ENCODE data around the gene AKR1B15. TPM values are rescaled to one million over a fixed set of nuclear protein-coding genes. Genes with fewer than 3 reads are reported as not detected.

The AKR1B15 gene
- total RNA-seq = not detected in 2 replicates
- polyA plus RNA-seq = not detected in 2 replicates
- not detected in 2 replicates for polyA plus RNA-seq (2011; cell fraction: cytosol; rRNA removed)
- polyA plus RNA-seq (2011; cell fraction: nucleus; rRNA removed) = not detected in 2 replicates
- not detected in 2 replicates for polyA plus RNA-seq (2012)
- not detected in 2 replicates for polyA minus RNA-seq
- not detected for polyA minus RNA-seq (2011; cell fraction: cytosol; rRNA and poly(A)+ RNA removed)
- not detected in 2 replicates for polyA minus RNA-seq (2011; cell fraction: nucleus; rRNA and poly(A)+ RNA removed)
- not detected for Bru-seq, nascent RNA
- not detected for BruChase-seq, experiment 1, labeled RNA remaining after a 6-hour chase
- not detected for BruChase-seq, experiment 2, labeled RNA remaining after a 2-hour chase
- long read RNA-seq = 0 reads

DNA sequence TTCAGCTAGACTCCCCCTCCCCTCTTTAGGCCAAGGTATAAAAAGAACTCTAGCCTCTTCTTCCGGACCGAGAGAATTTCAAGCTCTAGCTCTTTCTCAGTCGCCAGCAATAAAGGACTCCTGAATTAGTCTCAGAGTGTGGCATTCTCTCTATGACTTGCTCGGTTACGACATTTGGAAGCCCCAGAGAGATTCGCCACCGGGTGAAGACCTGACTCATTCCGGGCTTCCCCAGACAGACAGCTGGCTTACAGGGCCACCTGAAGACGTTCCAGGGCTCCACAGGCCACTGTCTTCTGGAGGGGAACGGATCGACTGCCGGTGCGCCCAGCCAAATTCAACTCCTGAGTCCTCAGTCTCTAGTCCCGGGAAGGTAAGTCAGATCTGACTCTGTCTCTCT, at the start of gene AKR1B15:
Gene AKR1B15 (plus strand): TSS at position 234 of the 400 bp plus-strand sequence. CDS start 15,510 bp downstream, outside the sequence.
- DNase-seq (ENCODE audit: low read depth, low spot score) = no peak
- peaks cover 7% of the 10 kb centered on the region for H3K4me1 ChIP-seq (ENCODE audit: control insufficient read depth, extremely low read depth, insufficient read depth, low read length)
- H3K27me3 ChIP-seq (ENCODE audit: control insufficient read depth in 2 of 2, insufficient read depth in 2 of 2, low read length in 2 of 2) = peaks cover 5 to 10% of the 10 kb centered on the region in 2 experiments
- no TSS peak for BruUV-seq (replicated peaks)
- no peaks in the 10 kb centered on the region for H3K79me2 ChIP-seq (ENCODE audit: control insufficient read depth, insufficient read depth, low read length)
- no peak within 1 kb of the TSS for H3K4me3 ChIP-seq (replicated peaks in 1 of 3; ENCODE audit: insufficient read depth in 1 of 3, low read depth in 1 of 3, low read length in 3 of 3)
- ChIA-PET CTCF (interaction anchor here (1.1 to 5.4 kb wide), 9 partner anchors 9 to 116 kb away, joined by 3 to 115 read pairs (median 18); no protein-coding TSS in a partner anchor), POLR2A (no interaction called here)
- intact Hi-C loops (cut with micrococcal nuclease) = no loop called here
- H3K27ac ChIP-seq (ENCODE audit: insufficient read depth, low read depth, low read length) = no peak within 1 kb of the TSS
- no peaks in the 10 kb centered on the region for H4K20me1 ChIP-seq (replicated peaks; ENCODE audit: control insufficient read depth, extremely low read depth, insufficient read depth, low read length)
- no peaks in the 10 kb centered on the region for H3K9me1 ChIP-seq (replicated peaks; ENCODE audit: control insufficient read depth, extremely low read depth, insufficient read depth, low read length)
- no peaks in the 10 kb centered on the region for H3K9me3 ChIP-seq (replicated peaks; ENCODE audit: control insufficient read depth, insufficient read depth, low read length)
- no peak within 1 kb of the TSS for H3K9ac ChIP-seq (replicated peaks; ENCODE audit: extremely low read depth, insufficient read depth, low read length)
- H2AFZ ChIP-seq (ENCODE audit: low read depth, low read length) = peak within 1 kb of the TSS; percentile 99
- no peak for TF ChIP-seq POLR2A (IDR thresholded peaks at IDR 0.05; ENCODE audit: low read depth, low read length)
- TF ChIP-seq, protein P1, sequence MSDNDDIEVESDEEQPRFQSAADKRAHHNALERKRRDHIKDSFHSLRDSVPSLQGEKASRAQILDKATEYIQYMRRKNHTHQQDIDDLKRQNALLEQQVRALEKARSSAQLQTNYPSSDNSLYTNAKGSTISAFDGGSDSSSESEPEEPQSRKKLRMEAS (IDR thresholded peaks at IDR 0.05; ENCODE audit: insufficient read depth, insufficient read length) = no peak
- no peak for TF ChIP-seq GATA2 (IDR thresholded peaks at IDR 0.05; ENCODE audit: insufficient read depth, insufficient read length, low read depth, low read length)
- TF ChIP-seq, protein P2, sequence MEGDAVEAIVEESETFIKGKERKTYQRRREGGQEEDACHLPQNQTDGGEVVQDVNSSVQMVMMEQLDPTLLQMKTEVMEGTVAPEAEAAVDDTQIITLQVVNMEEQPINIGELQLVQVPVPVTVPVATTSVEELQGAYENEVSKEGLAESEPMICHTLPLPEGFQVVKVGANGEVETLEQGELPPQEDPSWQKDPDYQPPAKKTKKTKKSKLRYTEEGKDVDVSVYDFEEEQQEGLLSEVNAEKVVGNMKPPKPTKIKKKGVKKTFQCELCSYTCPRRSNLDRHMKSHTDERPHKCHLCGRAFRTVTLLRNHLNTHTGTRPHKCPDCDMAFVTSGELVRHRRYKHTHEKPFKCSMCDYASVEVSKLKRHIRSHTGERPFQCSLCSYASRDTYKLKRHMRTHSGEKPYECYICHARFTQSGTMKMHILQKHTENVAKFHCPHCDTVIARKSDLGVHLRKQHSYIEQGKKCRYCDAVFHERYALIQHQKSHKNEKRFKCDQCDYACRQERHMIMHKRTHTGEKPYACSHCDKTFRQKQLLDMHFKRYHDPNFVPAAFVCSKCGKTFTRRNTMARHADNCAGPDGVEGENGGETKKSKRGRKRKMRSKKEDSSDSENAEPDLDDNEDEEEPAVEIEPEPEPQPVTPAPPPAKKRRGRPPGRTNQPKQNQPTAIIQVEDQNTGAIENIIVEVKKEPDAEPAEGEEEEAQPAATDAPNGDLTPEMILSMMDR (IDR thresholded peaks at IDR 0.05; ENCODE audit: extremely low read depth in 1 of 2, insufficient read depth in 1 of 2, low read depth in 1 of 2, low read length in 2 of 2) = no peak
- TF ChIP-seq MYC (IDR thresholded peaks at IDR 0.05; ENCODE audit: low read depth, low read length) = no peak
- TF ChIP-seq FOS (IDR thresholded peaks at IDR 0.05; ENCODE audit: borderline replicate concordance, insufficient read depth, low read length) = no peak
- no peak for TF ChIP-seq JUN (IDR thresholded peaks at IDR 0.05; ENCODE audit: borderline replicate concordance, insufficient read depth, insufficient read length, low read depth)
- TF ChIP-seq EZH2 (IDR thresholded peaks at IDR 0.05; ENCODE audit: borderline replicate concordance, low read depth, low read length, severe bottlenecking) = no peak
- TF ChIP-seq POLR2AphosphoS5 (IDR thresholded peaks at IDR 0.05; ENCODE audit: insufficient read depth, low read depth, low read length) = no peak
- no peaks in the 10 kb centered on the region for H3K36me3 ChIP-seq (ENCODE audit: control insufficient read depth in 2 of 2, extremely low read depth in 1 of 2, insufficient read depth in 2 of 2, low read length in 2 of 2)
- H3K4me2 ChIP-seq (ENCODE audit: insufficient read depth, low read length) = peak within 1 kb of the TSS; percentile 98
- no peak for FAIRE-seq
- dilution Hi-C loops (cut with MboI; ENCODE audit: extremely low pct_ligation_motif_present, low sequenced_read_pairs) = no loop called here
